Lung (tissue), 16 donors: ENCODE measurements around the gene TNFRSF18. TPM values are rescaled to one million over a fixed set of nuclear protein-coding genes. Genes with fewer than 3 reads are reported as not detected.

Experiments
- ATAC-seq: fragments of 200-7000 bp; cut with Tn5 transposase; one replicate; pipeline ENCODE4 v1.9.1; 2020; ENCODE audit warnings: moderate number of reproducible peaks; ENCODE audit not compliant: insufficient read depth, low FRiP score
- DNase-seq, 3 donors: peaks; one replicate each; pipeline ENCODE4 v3.0.0-alpha.2; 2013 to 2017
- H3K27ac ChIP-seq, 2 donors: one replicate each; pipeline ENCODE4 v1.5.1; 2013; ENCODE audit warnings: mild to moderate bottlenecking in 2 of 2, moderate library complexity in 2 of 2, control low read depth in 1 of 2, inconsistent platforms in 1 of 2, low read depth in 1 of 2, low read length in 1 of 2
- H3K27me3 ChIP-seq, 3 donors: one replicate each; pipeline ENCODE4 v1.5.1; 2013; ENCODE audit warnings: low read length in 2 of 3; ENCODE audit not compliant: control insufficient read depth in 3 of 3, insufficient read depth in 3 of 3
- H3K36me3 ChIP-seq, 4 donors: one replicate each; pipeline ENCODE4 v1.5.1; 2013; ENCODE audit warnings: low read length in 4 of 4, mild to moderate bottlenecking in 1 of 4, moderate library complexity in 1 of 4; ENCODE audit not compliant: control insufficient read depth in 4 of 4, insufficient read depth in 4 of 4
- H3K4me1 ChIP-seq, 5 donors: one replicate each; pipeline ENCODE4 v1.5.1; 2013; ENCODE audit warnings: low read length in 5 of 5, mild to moderate bottlenecking in 2 of 5, moderate library complexity in 1 of 5; ENCODE audit not compliant: control insufficient read depth in 5 of 5, insufficient read depth in 5 of 5
- H3K4me3 ChIP-seq: one replicate; pipeline ENCODE4 v1.5.1; 2013; ENCODE audit warnings: mild to moderate bottlenecking, control low read depth, moderate library complexity
- H3K9ac ChIP-seq, 2 donors: one replicate each; pipeline ENCODE4 v1.5.1; 2013; ENCODE audit warnings: low read length in 2 of 2, control low read depth in 1 of 2; ENCODE audit not compliant: insufficient read depth in 1 of 2
- H3K9me3 ChIP-seq, 4 donors: one replicate each; pipeline ENCODE4 v1.5.1; 2013; ENCODE audit warnings: low read length in 3 of 4, mild to moderate bottlenecking in 1 of 4, moderate library complexity in 1 of 4; ENCODE audit not compliant: control insufficient read depth in 4 of 4, insufficient read depth in 3 of 4
- CTCF ChIP-seq: IDR thresholded peaks from 2 replicates; pipeline ENCODE4 v1.5.1; 2012; ENCODE audit warnings: mild to moderate bottlenecking; ENCODE audit errors: control extremely low read depth, extremely low read depth
- WGBS, 2 donors: extraction: QIAGEN DNeasy Blood & Tissue Kit; methylation state at CpG; one replicate each; pipeline ENCODE4 v1.1.7; 2013; 5-methylcytosine and 5-hydroxymethylcytosine counted together
- long read RNA-seq, 5 donors: transcript quantifications; one replicate each; lab custom pipeline, GENCODE V29; 2026
- polyA plus RNA-seq, 2 donors: library from polyadenylated mRNA; stranded (reverse); fragments of 200-250 nt; gene quantifications; one replicate each; pipeline ENCODE4 v1.2.1, GENCODE V29; 2013
- total RNA-seq, 2 donors: library from RNA; depleted of rRNA in 1 of 2; stranded (reverse); fragments of >200 nt in 1 of 2; gene quantifications; one replicate each; pipeline ENCODE4 v1.2.1, GENCODE V29; 2014 to 2021
- donor health status: control.
- donor health status: control.
- donor health status: Bipolar disorder and iron deficiency.
- donor health status: healthy.
- donor health status: DM: yes; HTN: yes; CAD: no.

The TNFRSF18 gene
- total RNA-seq (1 to 10 TPM; 2.7 to 4.0 TPM), polyA plus RNA-seq (1 to 10 TPM; 1.8 to 2.1 TPM)
- long read RNA-seq, donor 1: 0 reads
- long read RNA-seq, donor 2: 0 reads
- long read RNA-seq, donor 3: 0 reads
- long read RNA-seq, donor 4: 0 reads
- long read RNA-seq, donor 5: 0 reads

GRCh38 chr1:1206376-1206965 is at the start of gene TNFRSF18:
TSS of gene TNFRSF18 (minus strand) at chr1:1206592. CDS start at chr1:1206571, 21 bp downstream.
- peak in 2 of 3 donors; percentile 25 to 38 for DNase-seq

GRCh38 chr1:1255611-1256010 is 49.2 kb upstream of the TNFRSF18 start:
- Histone ChIP-seq H3K4me3 (no peak overlapping the region), H3K36me3 (peaks cover 5 to 57% (median 11%) of the 10 kb centered on the region in 4 donors), H3K27me3 (no peaks in the 10 kb centered on the region), H3K4me1 (peaks cover 0 to 5% (median 0%) of the 10 kb centered on the region in 5 donors), H3K9ac (no peak overlapping the region), H3K9me3 (peaks cover 0 to 5% (median 0%) of the 10 kb centered on the region in 4 donors), H3K27ac (no peak overlapping the region)
- no peak for TF ChIP-seq CTCF
- no peak for DNase-seq
- 96% methylated on average over 10 of the region's 10 CpGs for whole genome bisulfite sequencing, 2 donors
- ATAC-seq: no peak

More at GRCh38 chr1:1206376-1206965, at the start of gene TNFRSF18:
- no peak for TF ChIP-seq CTCF
- H3K9me3 ChIP-seq: no peaks in the 10 kb centered on the region
- no peaks in the 10 kb centered on the region for H3K36me3 ChIP-seq
- ATAC-seq: no peak
- no peak within 1 kb of the TSS for H3K27ac ChIP-seq
- WGBS, 2 donors: 4 to 7% methylated on average over 39 to 49 of the region's 49 CpGs
- no peak within 1 kb of the TSS for H3K9ac ChIP-seq
- peaks cover 4 to 21% (median 10%) of the 10 kb centered on the region in 3 donors for H3K27me3 ChIP-seq
- no peak within 1 kb of the TSS for H3K4me3 ChIP-seq
- peaks cover 0 to 13% (median 0%) of the 10 kb centered on the region in 5 donors for H3K4me1 ChIP-seq

- Histone ChIP-seq H3K9ac (no peak overlapping the region), H3K4me3 (no peak overlapping the region), H3K36me3 (peaks cover 4 to 52% (median 9%) of the 10 kb centered on the region in 4 donors), H3K27me3 (no peaks in the 10 kb centered on the region), H3K27ac (no peak overlapping the region), H3K9me3 (peaks cover 0 to 2% (median 0%) of the 10 kb centered on the region in 4 donors), H3K4me1 (peaks cover 0 to 2% (median 0%) of the 10 kb centered on the region in 5 donors)
- DNase-seq (no peak), ATAC-seq (no peak)
- TF ChIP-seq CTCF: no peak
- 95 to 96% methylated on average over 26 of the region's 26 CpGs for WGBS, 2 donors
These were observed 48.7 kb upstream of the TNFRSF18 start for GRCh38 chr1:1255078-1255477.
